Thoracic aorta (tissue), 2 donors: ENCODE data around the gene PCNT. TPM values are rescaled to one million over a fixed set of nuclear protein-coding genes. Genes with fewer than 3 reads are reported as not detected.
"Not testable (repeated sequence)": the region's sequence is repeated elsewhere in the genome, so short reads cannot be mapped to it uniquely, and the experiment has no call there.

Experiments
- ATAC-seq: fragments of 150-250 bp; one replicate; pipeline ENCODE4 v1.8.0; 2017; ENCODE audit warnings: low read depth; ENCODE audit not compliant: insufficient number of reproducible peaks, low FRiP score
- DNase-seq: peaks from one replicate; pipeline ENCODE4 v3.0.0-alpha.2; 2020; ENCODE audit warnings: low spot score
- H3K27ac ChIP-seq, 2 donors: fragments of 200-600 bp; sonication (generic); 1 replicate in 1 of 2; 2 replicates in 1 of 2; pipeline ENCODE4 v1.5.1; 2016; ENCODE audit warnings: mild to moderate bottlenecking in 2 of 2, moderate library complexity in 2 of 2
- H3K27me3 ChIP-seq: fragments of 200-600 bp; sonication (generic); replicated peaks from 2 replicates; pipeline ENCODE4 v1.6.0; 2016; ENCODE audit warnings: mild to moderate bottlenecking; ENCODE audit not compliant: insufficient read depth
- H3K36me3 ChIP-seq: fragments of 200-600 bp; sonication (generic); one replicate; pipeline ENCODE4 v1.5.1; 2016
- H3K4me1 ChIP-seq, 2 donors: fragments of 200-600 bp; sonication (generic); 1 replicate in 1 of 2; 2 replicates in 1 of 2; pipeline versions ENCODE4 v1.5.1 to v1.6.0; 2016; ENCODE audit warnings: low read depth in 2 of 2, mild to moderate bottlenecking in 1 of 2; ENCODE audit not compliant: control insufficient read depth in 1 of 2
- H3K4me3 ChIP-seq: fragments of 200-600 bp; sonication (generic); 2 replicates; pipeline ENCODE4 v1.5.1; 2016; ENCODE audit warnings: mild to moderate bottlenecking
- H3K9me3 ChIP-seq: fragments of 200-600 bp; sonication (generic); 2 replicates; pipeline ENCODE4 v1.5.1; 2016
- CTCF ChIP-seq: fragments of 200-600 bp; sonication (generic); IDR thresholded peaks from one replicate; pipeline ENCODE4 v1.5.1; 2019; ENCODE audit warnings: antibody characterized with exemption
- total RNA-seq, 2 donors: library from RNA; depleted of rRNA; stranded (reverse); fragments of >200 nt; gene quantifications; one replicate each; pipeline versions ENCODE4 v1.1.0 to v1.2.3, GENCODE V29; 2016

The PCNT gene
- total RNA-seq, 2 donors from 2014 or later, result 46.8 to 51.4 TPM

GRCh38 chr21:46307625-46308024, 16.3 kb upstream of the PCNT start:
- no peak overlapping the region for H3K4me3 ChIP-seq
- no peaks in the 10 kb centered on the region for H3K9me3 ChIP-seq
- no peaks in the 10 kb centered on the region for H3K27me3 ChIP-seq
- no peaks in the 10 kb centered on the region for H3K4me1 ChIP-seq
- no peaks in the 10 kb centered on the region for H3K36me3 ChIP-seq
- no peak overlapping the region for H3K27ac ChIP-seq
- ATAC-seq (no peak), DNase-seq (no peak)
- no peak for TF ChIP-seq CTCF

- H3K27me3 ChIP-seq, result no peaks in the 10 kb centered on the region
- TF ChIP-seq CTCF, result no peak
- no peak overlapping the region for H3K4me3 ChIP-seq
- no peak overlapping the region for H3K27ac ChIP-seq
- H3K9me3 ChIP-seq, result no peaks in the 10 kb centered on the region
- no peaks in the 10 kb centered on the region for H3K4me1 ChIP-seq
- no peaks in the 10 kb centered on the region for H3K36me3 ChIP-seq
- ATAC-seq, result no peak
- DNase-seq, result no peak
Measured at GRCh38 chr21:46308431-46308830, 15.5 kb upstream of the PCNT start.

- not testable (repeated sequence) for H3K9me3 ChIP-seq, H3K27me3 ChIP-seq, H3K36me3 ChIP-seq, H3K4me3 ChIP-seq, H3K4me1 ChIP-seq, H3K27ac ChIP-seq, DNase-seq, ATAC-seq
Measured at GRCh38 chr21:46310260-46310659, 13.7 kb upstream of the PCNT start.

- Histone ChIP-seq H3K4me3 (no peak overlapping the region), H3K9me3 (no peaks in the 10 kb centered on the region), H3K4me1 (no peaks in the 10 kb centered on the region), H3K27me3 (no peaks in the 10 kb centered on the region), H3K36me3 (no peaks in the 10 kb centered on the region), H3K27ac (no peak overlapping the region)
- no peak for TF ChIP-seq CTCF
- DNase-seq (no peak), ATAC-seq (no peak)
Measured at GRCh38 chr21:46311568-46311967, 12.4 kb upstream of the PCNT start.

GRCh38 chr21:46312949-46313348, 11.0 kb upstream of the PCNT start:
- no peak overlapping the region for H3K4me3 ChIP-seq
- no peaks in the 10 kb centered on the region for H3K27me3 ChIP-seq
- DNase-seq (no peak), ATAC-seq (no peak)
- no peaks in the 10 kb centered on the region for H3K4me1 ChIP-seq
- no peak overlapping the region for H3K27ac ChIP-seq
- no peak for TF ChIP-seq CTCF
- H3K36me3 ChIP-seq, result no peaks in the 10 kb centered on the region
- H3K9me3 ChIP-seq, result no peaks in the 10 kb centered on the region

- no peaks in the 10 kb centered on the region for H3K36me3 ChIP-seq
- no peaks in the 10 kb centered on the region for H3K27me3 ChIP-seq
- no peaks in the 10 kb centered on the region for H3K9me3 ChIP-seq
- H3K4me1 ChIP-seq, result no peaks in the 10 kb centered on the region
- no peak for TF ChIP-seq CTCF
- DNase-seq (no peak), ATAC-seq (no peak)
- H3K27ac ChIP-seq, result no peak overlapping the region
- H3K4me3 ChIP-seq, result no peak overlapping the region
Measured at GRCh38 chr21:46314441-46315020, 9.4 kb upstream of the PCNT start.
